Coronary artery (tissue), 2 donors: ENCODE results near the gene HMBS.

ENCODE experiments used
- DNase-seq: peaks from one replicate; pipeline ENCODE4 v3.0.0-alpha.2; 2017; ENCODE audit warnings: low spot score
- H3K27ac ChIP-seq, 2 donors: fragments of 200-600 bp; sonication (generic); one replicate each; pipeline ENCODE4 v1.5.1; 2016 to 2019
- H3K4me3 ChIP-seq: fragments of 200-600 bp; sonication (generic); 2 replicates; pipeline ENCODE4 v1.5.1; 2016; ENCODE audit warnings: mild to moderate bottlenecking, moderate library complexity
- CTCF ChIP-seq: fragments of 200-600 bp; sonication (generic); IDR thresholded peaks from one replicate; pipeline ENCODE4 v1.5.1; 2019; ENCODE audit warnings: antibody characterized with exemption

Gene HMBS

GRCh38 chr11:119116235-119116594 is 31.5 kb downstream of the HMBS start:
- Histone ChIP-seq H3K27ac (peak overlapping the region in 1 of 2 donors; percentile 64), H3K4me3 (no peak overlapping the region)
- no peak for TF ChIP-seq CTCF
- peak; percentile 69 for DNase-seq

- Histone ChIP-seq H3K4me3 (no peak overlapping the region), H3K27ac (peak overlapping the region in 1 of 2 donors; percentile 64)
- DNase-seq: peak; percentile 62
- no peak for TF ChIP-seq CTCF
These were observed 31.9 kb downstream of the HMBS start for GRCh38 chr11:119116601-119117000.

GRCh38 chr11:119117004-119117706 is 32.5 kb downstream of the HMBS start:
- Histone ChIP-seq H3K27ac (no peak overlapping the region), H3K4me3 (no peak overlapping the region)
- TF ChIP-seq CTCF: no peak
- DNase-seq: peak; percentile 28

GRCh38 chr11:119118227-119118626 is 33.5 kb downstream of the HMBS start:
- DNase-seq: no peak
- Histone ChIP-seq H3K4me3 (no peak overlapping the region), H3K27ac (no peak overlapping the region)
- no peak for TF ChIP-seq CTCF

GRCh38 chr11:119118946-119119345 is 34.3 kb downstream of the HMBS start:
- TF ChIP-seq CTCF: no peak
- no peak for DNase-seq
- Histone ChIP-seq H3K27ac (no peak overlapping the region), H3K4me3 (no peak overlapping the region)

- peak overlapping the region; percentile 81 for H3K4me3 ChIP-seq
- TF ChIP-seq CTCF: no peak
- H3K27ac ChIP-seq: peak overlapping the region; percentile 78 to 85
- no peak for DNase-seq
These were observed 35.9 kb downstream of the HMBS start for GRCh38 chr11:119120639-119121007.

GRCh38 chr11:119121008-119121810 is 36.5 kb downstream of the HMBS start, which contains the start of gene HINFP:
Gene HINFP (plus strand): TSS chr11:119121580. CDS start chr11:119126945, 5,365 bp downstream.
- Histone ChIP-seq H3K4me3 (peak within 1 kb of the TSS; percentile 81), H3K27ac (peak within 1 kb of the TSS; percentile 78 to 86)
- TF ChIP-seq CTCF: no peak
- DNase-seq: peak; percentile 100
